Amniotic stem cell (primary cell): ENCODE results near the gene DCXR.

ENCODE experiments used
- DNase-seq: peaks from one replicate; lab custom pipeline; 2025; lab: John Stamatoyannopoulos, UW

The DCXR gene

GRCh38 chr17:81998691-81999438 lies 38.6 kb downstream of the DCXR start:
- DNase-seq, result no peak

GRCh38 chr17:81998212-81998611 lies 39.3 kb downstream of the DCXR start:
- DNase-seq, result no peak

GRCh38 chr17:81996757-81997441 lies 40.6 kb downstream of the DCXR start:
- no peak for DNase-seq

GRCh38 chr17:81996232-81996756 lies 41.2 kb downstream of the DCXR start:
- no peak for DNase-seq

GRCh38 chr17:81995463-81996231 lies 41.9 kb downstream of the DCXR start:
- no peak for DNase-seq

- no peak for DNase-seq
Observed at GRCh38 chr17:81994593-81995462, 42.7 kb downstream of the DCXR start.

GRCh38 chr17:81993729-81994592 lies 43.5 kb downstream of the DCXR start:
- DNase-seq, result no peak

GRCh38 chr17:81992306-81993102 lies 45.0 kb downstream of the DCXR start:
- no peak for DNase-seq

- DNase-seq, result no peak
Observed at GRCh38 chr17:81991684-81992305, 45.7 kb downstream of the DCXR start.

GRCh38 chr17:81990836-81991683 lies 46.4 kb downstream of the DCXR start:
- no peak for DNase-seq

GRCh38 chr17:81987161-81987770 lies 50.2 kb downstream of the DCXR start:
- DNase-seq, result no peak

- no peak for DNase-seq
Observed at GRCh38 chr17:81986606-81987005, 50.9 kb downstream of the DCXR start.
